Measurements from ENCODE around the gene NOTCH3.

NOTCH3 gene

GRCh38 chr19:15123031-15123890 is 77.5 kb downstream of the NOTCH3 start:
- DNase-seq (ENCODE audit: low read depth in 2 of 2): no peak

- no peak for DNase-seq (ENCODE audit: low read depth in 2 of 2)
Observed at GRCh38 chr19:15122331-15123030, 78.3 kb downstream of the NOTCH3 start.

- DNase-seq (ENCODE audit: low read depth in 2 of 2): no peak
Observed at GRCh38 chr19:15120135-15121026, 80.4 kb downstream of the NOTCH3 start.

GRCh38 chr19:15118789-15119494 is 81.9 kb downstream of the NOTCH3 start:
- no peak for DNase-seq (ENCODE audit: low read depth in 2 of 2)

GRCh38 chr19:15118248-15118647 is 82.5 kb downstream of the NOTCH3 start:
- DNase-seq (ENCODE audit: low read depth in 2 of 2): no peak

- no peak for DNase-seq (ENCODE audit: low read depth in 2 of 2)
Observed at GRCh38 chr19:15116856-15117255, 83.9 kb downstream of the NOTCH3 start.

- no peak for DNase-seq (ENCODE audit: low read depth in 2 of 2)
Observed at GRCh38 chr19:15115762-15116615, 84.8 kb downstream of the NOTCH3 start.

GRCh38 chr19:15115080-15115479 is 85.7 kb downstream of the NOTCH3 start:
- DNase-seq (ENCODE audit: low read depth in 2 of 2): no peak

- no peak for DNase-seq (ENCODE audit: low read depth in 2 of 2)
Observed at GRCh38 chr19:15114153-15114540, 86.6 kb downstream of the NOTCH3 start.

- DNase-seq (ENCODE audit: low read depth in 2 of 2): no peak
Observed at GRCh38 chr19:15113245-15114152, 87.3 kb downstream of the NOTCH3 start.

GRCh38 chr19:15112385-15112784 is 88.4 kb downstream of the NOTCH3 start:
- no peak for DNase-seq (ENCODE audit: low read depth in 2 of 2)

GRCh38 chr19:15111758-15112157 is 89.0 kb downstream of the NOTCH3 start:
- no peak for DNase-seq (ENCODE audit: low read depth in 2 of 2)

GRCh38 chr19:15110418-15110815 is 90.4 kb downstream of the NOTCH3 start:
- no peak for DNase-seq (ENCODE audit: low read depth in 2 of 2)

- DNase-seq (ENCODE audit: low read depth in 2 of 2): no peak
Observed at GRCh38 chr19:15109768-15110417, 90.9 kb downstream of the NOTCH3 start.

Measured in stimulated activated CD4-positive, alpha-beta T cell treated with anti-CD3 and anti-CD28 coated beads, Interleukin-12 subunit alpha, Interleukin-12 subunit beta, amount 100 ng/mL, for 24 hours (primary cell).